ENCODE measurements around the gene CNTNAP2.
"Not testable (repeated sequence)": the region's sequence is repeated elsewhere in the genome, so short reads cannot be mapped to it uniquely, and the experiment has no call there.

Gene CNTNAP2

DNA sequence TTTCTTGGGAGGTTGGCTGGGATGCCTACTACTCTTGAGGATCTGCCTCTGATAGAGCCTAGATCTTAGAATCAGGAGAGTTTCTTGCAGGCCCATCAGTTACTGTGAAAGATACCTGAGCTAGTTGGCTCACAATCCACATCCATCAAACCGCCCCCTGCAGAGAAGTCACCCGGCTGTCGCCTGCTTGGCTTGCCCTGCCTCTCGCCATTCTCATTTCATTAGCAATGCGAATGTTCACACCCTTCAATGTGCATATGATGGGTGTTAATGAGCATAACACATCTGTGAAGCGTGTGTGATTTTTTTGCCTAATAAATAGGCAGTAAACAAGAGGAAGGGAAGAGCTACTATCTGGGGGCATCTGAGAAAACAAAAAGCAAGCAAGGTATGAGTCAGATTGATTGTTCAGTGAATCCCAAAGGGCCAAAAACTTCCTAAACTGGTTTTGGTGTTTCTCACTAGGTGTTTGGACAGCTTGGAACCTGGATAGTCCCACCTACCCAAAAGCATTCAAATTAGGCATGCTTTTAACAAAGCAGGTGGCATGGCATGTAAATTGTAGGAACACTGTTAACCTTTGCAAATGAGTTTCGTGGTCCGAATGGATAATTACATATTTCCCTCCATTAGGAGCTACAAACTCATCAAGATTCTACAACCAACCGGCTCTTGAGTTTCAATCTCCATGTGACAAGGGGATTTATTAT lies 2201.7 kb downstream of the CNTNAP2 start:
- H3K9ac ChIP-seq (ENCODE audit: low read length), result no peak overlapping the region
- no peak overlapping the region for H3K4me3 ChIP-seq (ENCODE audit: low read length)
- no peak for DNase-seq (ENCODE audit: low read depth)
- H3K4me1 ChIP-seq (ENCODE audit: control insufficient read depth, insufficient read depth, low read length), result no peaks in the 10 kb centered on the region
- no peaks in the 10 kb centered on the region for H3K27me3 ChIP-seq (replicated peaks; ENCODE audit: control insufficient read depth, insufficient read depth, low read length)
- H3K36me3 ChIP-seq (ENCODE audit: control insufficient read depth, insufficient read depth, low read length, severe bottlenecking), result no peaks in the 10 kb centered on the region
- no peaks in the 10 kb centered on the region for H3K9me3 ChIP-seq (ENCODE audit: control insufficient read depth, low read length)

DNA sequence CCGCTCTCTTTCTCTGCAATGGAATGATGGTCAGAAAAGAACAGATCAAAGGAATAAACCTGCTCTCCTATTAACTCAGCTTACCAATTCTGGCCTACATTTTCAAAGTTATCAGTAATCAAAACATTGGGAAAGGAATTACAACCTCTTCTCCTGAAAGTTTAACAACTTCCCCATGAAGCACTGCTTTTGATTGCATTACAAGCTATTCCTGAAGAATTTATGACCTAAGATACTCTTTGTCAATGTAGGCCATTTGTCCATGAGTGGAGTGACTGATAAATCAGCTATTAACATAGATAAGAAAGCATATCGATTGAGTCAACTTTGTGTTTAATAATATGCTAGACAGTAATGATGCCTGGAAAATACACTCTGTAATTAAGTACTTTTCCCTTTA lies 2202.2 kb downstream of the CNTNAP2 start:
- H3K36me3 ChIP-seq (ENCODE audit: control insufficient read depth, insufficient read depth, low read length, severe bottlenecking), result no peaks in the 10 kb centered on the region
- no peaks in the 10 kb centered on the region for H3K4me1 ChIP-seq (ENCODE audit: control insufficient read depth, insufficient read depth, low read length)
- H3K9ac ChIP-seq (ENCODE audit: low read length), result no peak overlapping the region
- no peaks in the 10 kb centered on the region for H3K27me3 ChIP-seq (replicated peaks; ENCODE audit: control insufficient read depth, insufficient read depth, low read length)
- H3K4me3 ChIP-seq (ENCODE audit: low read length), result no peak overlapping the region
- DNase-seq (ENCODE audit: low read depth), result no peak
- no peaks in the 10 kb centered on the region for H3K9me3 ChIP-seq (ENCODE audit: control insufficient read depth, low read length)

DNA sequence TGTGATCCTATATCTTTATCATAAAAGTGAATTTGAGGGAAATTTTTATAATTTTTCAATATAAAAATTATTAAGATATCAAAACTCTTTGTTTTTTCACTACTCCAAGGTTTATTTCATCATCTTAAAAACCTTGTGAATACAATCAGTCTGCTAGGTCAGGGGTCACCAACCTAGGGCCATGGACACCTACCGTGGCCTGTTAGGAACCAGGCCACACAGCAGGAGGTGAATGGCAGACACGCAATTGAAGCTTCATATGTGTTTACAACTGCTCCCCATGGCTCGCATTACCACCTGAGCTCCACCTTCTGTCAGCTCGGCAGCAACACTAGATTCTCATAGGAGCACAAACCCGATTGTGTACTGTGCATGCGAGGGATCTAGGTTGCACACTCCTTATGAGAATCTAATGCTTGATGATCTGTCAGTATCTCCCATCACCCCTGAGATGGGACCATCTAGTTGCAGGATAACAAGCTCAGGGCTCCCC lies 2202.8 kb downstream of the CNTNAP2 start:
- Histone ChIP-seq H3K27me3 (replicated peaks; ENCODE audit: control insufficient read depth, insufficient read depth, low read length) (no peaks in the 10 kb centered on the region), H3K4me3 (ENCODE audit: low read length) (no peak overlapping the region), H3K9me3 (ENCODE audit: control insufficient read depth, low read length) (no peaks in the 10 kb centered on the region), H3K36me3 (ENCODE audit: control insufficient read depth, insufficient read depth, low read length, severe bottlenecking) (no peaks in the 10 kb centered on the region), H3K4me1 (ENCODE audit: control insufficient read depth, insufficient read depth, low read length) (no peaks in the 10 kb centered on the region), H3K9ac (ENCODE audit: low read length) (no peak overlapping the region)
- no peak for DNase-seq (ENCODE audit: low read depth)

DNA sequence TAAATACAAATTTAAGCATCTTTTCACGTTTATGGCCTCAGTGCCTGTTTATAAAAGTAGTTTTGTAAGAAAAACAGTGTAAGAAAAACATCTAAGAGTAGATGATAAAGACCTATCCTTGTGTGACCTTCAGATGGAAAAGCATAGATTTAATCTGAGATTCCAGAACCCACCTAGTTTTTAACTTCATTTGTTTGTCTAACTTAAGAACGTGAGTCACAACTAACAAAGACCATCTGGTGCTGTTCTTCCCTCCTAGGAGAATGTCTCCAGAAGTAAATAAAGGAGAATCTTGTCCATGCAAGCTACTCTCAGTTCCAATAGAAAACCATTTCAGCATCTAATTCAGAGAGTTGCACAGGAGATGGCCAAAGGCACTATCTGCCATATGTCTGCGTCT lies 2208.6 kb downstream of the CNTNAP2 start:
- no peaks in the 10 kb centered on the region for H3K4me1 ChIP-seq (ENCODE audit: control insufficient read depth, insufficient read depth, low read length)
- H3K4me3 ChIP-seq (ENCODE audit: low read length), result no peak overlapping the region
- H3K27me3 ChIP-seq (replicated peaks; ENCODE audit: control insufficient read depth, insufficient read depth, low read length), result peaks cover 4% of the 10 kb centered on the region
- H3K9me3 ChIP-seq (ENCODE audit: control insufficient read depth, low read length), result no peaks in the 10 kb centered on the region
- no peak overlapping the region for H3K9ac ChIP-seq (ENCODE audit: low read length)
- no peaks in the 10 kb centered on the region for H3K36me3 ChIP-seq (ENCODE audit: control insufficient read depth, insufficient read depth, low read length, severe bottlenecking)
- DNase-seq (ENCODE audit: low read depth), result no peak

DNA sequence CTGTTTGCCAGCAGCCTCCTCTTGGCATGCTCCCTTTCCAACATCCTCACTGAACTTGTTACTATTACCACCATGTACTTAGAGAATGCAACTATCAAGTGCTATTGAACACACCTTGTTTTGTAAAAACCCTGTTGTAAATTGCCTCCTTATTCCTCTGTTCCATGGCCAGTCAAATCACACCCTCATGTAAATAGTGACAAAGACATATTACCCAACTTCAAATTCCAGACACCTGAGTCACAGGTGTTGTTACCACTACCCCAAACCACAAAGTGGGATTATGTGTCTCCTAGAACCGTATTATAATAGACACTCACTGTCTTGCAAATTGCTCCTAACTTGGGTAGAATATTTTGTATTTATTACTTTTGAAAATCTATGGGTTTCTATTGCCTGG lies 2210.8 kb downstream of the CNTNAP2 start:
- H3K4me3 ChIP-seq (ENCODE audit: low read length), result no peak overlapping the region
- H3K9ac ChIP-seq (ENCODE audit: low read length), result no peak overlapping the region
- H3K36me3 ChIP-seq (ENCODE audit: control insufficient read depth, insufficient read depth, low read length, severe bottlenecking), result no peaks in the 10 kb centered on the region
- H3K27me3 ChIP-seq (replicated peaks; ENCODE audit: control insufficient read depth, insufficient read depth, low read length), result peaks cover 4% of the 10 kb centered on the region
- H3K4me1 ChIP-seq (ENCODE audit: control insufficient read depth, insufficient read depth, low read length), result no peaks in the 10 kb centered on the region
- DNase-seq (ENCODE audit: low read depth), result no peak
- no peaks in the 10 kb centered on the region for H3K9me3 ChIP-seq (ENCODE audit: control insufficient read depth, low read length)

DNA sequence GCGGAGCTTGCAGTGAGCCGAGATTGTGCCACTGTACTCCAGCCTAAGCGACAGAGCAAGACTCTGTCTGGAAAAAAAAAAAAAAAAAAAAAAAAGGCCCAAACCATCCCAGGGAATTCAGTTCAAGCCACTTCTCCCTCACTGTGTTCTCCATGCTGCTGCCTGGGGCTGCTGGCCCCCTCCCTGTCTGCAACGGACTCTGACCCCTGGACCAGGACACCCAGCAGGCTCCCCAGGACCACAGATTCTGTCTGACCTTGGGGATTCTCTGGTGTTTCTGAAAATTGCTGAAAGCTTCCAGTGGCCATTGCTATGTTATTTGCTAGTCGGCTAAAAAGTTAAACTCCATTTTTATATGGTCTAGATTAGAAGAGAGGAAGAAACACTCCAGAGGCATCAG lies 2212.3 kb downstream of the CNTNAP2 start:
- H3K9ac ChIP-seq (ENCODE audit: low read length), result no peak overlapping the region
- no peaks in the 10 kb centered on the region for H3K36me3 ChIP-seq (ENCODE audit: control insufficient read depth, insufficient read depth, low read length, severe bottlenecking)
- no peaks in the 10 kb centered on the region for H3K4me1 ChIP-seq (ENCODE audit: control insufficient read depth, insufficient read depth, low read length)
- no peak overlapping the region for H3K4me3 ChIP-seq (ENCODE audit: low read length)
- DNase-seq (ENCODE audit: low read depth), result no peak
- no peaks in the 10 kb centered on the region for H3K9me3 ChIP-seq (ENCODE audit: control insufficient read depth, low read length)
- H3K27me3 ChIP-seq (replicated peaks; ENCODE audit: control insufficient read depth, insufficient read depth, low read length), result peaks cover 4% of the 10 kb centered on the region

DNA sequence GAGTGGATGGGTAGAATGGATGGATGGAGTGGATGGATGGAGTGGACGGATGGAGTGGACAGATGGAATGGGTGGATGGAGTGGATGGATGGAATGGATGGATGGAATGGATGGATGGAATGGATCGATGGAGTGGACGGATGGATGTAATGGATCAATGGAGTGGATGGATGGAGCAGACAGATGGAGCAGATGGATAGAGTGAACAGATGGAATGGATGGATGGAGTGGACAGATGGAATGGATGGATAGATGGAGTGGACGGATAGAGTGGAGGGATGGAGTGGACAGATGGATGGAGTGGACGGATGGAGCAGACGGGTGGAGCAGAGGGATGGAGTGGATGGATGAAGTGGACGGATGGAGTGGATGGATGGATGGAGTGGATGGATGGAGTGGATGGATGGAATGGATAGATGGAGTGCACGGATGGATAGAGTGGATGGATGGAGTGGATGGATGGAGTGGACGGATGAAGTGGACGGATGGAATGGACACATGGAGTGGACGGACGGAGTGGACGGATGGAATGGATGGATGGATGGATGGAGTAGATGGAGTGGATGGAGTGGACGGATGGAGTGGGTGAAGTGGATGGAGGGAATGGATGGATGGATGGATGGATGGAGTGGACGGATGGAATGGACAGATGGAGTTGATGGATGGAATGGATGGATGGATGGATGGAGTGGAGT lies 2213.7 kb downstream of the CNTNAP2 start:
- no peaks in the 10 kb centered on the region for H3K36me3 ChIP-seq (ENCODE audit: control insufficient read depth, insufficient read depth, low read length, severe bottlenecking)
- peaks cover 4% of the 10 kb centered on the region for H3K27me3 ChIP-seq (replicated peaks; ENCODE audit: control insufficient read depth, insufficient read depth, low read length)
- no peak overlapping the region for H3K4me3 ChIP-seq (ENCODE audit: low read length)
- no peak for DNase-seq (ENCODE audit: low read depth)
- peaks cover 5% of the 10 kb centered on the region for H3K4me1 ChIP-seq (ENCODE audit: control insufficient read depth, insufficient read depth, low read length)
- no peak overlapping the region for H3K9ac ChIP-seq (ENCODE audit: low read length)
- no peaks in the 10 kb centered on the region for H3K9me3 ChIP-seq (ENCODE audit: control insufficient read depth, low read length)

DNA sequence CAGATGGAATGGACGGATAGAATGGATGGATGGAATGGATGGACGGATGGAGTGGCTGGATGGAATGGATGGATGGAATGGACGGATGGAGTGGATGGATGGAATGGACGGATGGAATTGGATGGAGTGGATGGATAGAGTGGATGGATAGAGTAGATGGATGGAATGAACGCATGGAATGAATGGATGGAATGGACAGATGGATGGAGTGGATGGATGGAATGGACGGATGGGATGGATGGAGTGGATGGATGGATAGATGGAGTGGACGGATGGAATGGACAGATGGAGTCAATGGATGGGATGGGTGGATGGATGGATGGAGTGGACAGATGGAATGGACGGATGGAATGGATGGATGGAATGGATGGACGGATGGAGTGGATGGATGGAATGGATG lies 2214.2 kb downstream of the CNTNAP2 start:
- H3K36me3 ChIP-seq (ENCODE audit: control insufficient read depth, insufficient read depth, low read length, severe bottlenecking), result no peaks in the 10 kb centered on the region
- no peaks in the 10 kb centered on the region for H3K9me3 ChIP-seq (ENCODE audit: control insufficient read depth, low read length)
- peaks cover 5% of the 10 kb centered on the region for H3K4me1 ChIP-seq (ENCODE audit: control insufficient read depth, insufficient read depth, low read length)
- H3K27me3 ChIP-seq (replicated peaks; ENCODE audit: control insufficient read depth, insufficient read depth, low read length), result peaks cover 5% of the 10 kb centered on the region
- H3K4me3 ChIP-seq (ENCODE audit: low read length), result no peak overlapping the region
- DNase-seq (ENCODE audit: low read depth), result no peak
- no peak overlapping the region for H3K9ac ChIP-seq (ENCODE audit: low read length)

DNA sequence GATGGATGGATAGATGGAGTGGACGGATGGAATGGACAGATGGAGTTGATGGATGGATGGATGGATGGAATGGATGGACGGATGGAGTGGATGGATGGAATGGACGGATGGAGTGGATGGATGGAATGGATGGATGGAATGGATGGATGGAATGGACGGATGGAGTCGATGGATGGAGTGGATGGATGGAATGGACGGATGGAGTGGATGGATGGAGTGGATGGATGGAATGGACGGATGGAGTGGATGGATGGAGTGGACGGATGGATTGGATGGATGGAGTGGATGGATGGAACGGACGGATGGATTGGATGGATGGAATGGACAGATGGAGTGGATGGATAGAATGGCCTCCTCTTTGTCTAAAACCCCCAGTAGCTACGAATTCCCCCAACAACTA lies 2214.9 kb downstream of the CNTNAP2 start:
- not testable (repeated sequence) for H3K9ac ChIP-seq (ENCODE audit: low read length); DNase-seq (ENCODE audit: low read depth); H3K4me3 ChIP-seq (ENCODE audit: low read length); H3K4me1 ChIP-seq (ENCODE audit: control insufficient read depth, insufficient read depth, low read length); H3K36me3 ChIP-seq (ENCODE audit: control insufficient read depth, insufficient read depth, low read length, severe bottlenecking); H3K9me3 ChIP-seq (ENCODE audit: control insufficient read depth, low read length); H3K27me3 ChIP-seq (replicated peaks; ENCODE audit: control insufficient read depth, insufficient read depth, low read length)

DNA sequence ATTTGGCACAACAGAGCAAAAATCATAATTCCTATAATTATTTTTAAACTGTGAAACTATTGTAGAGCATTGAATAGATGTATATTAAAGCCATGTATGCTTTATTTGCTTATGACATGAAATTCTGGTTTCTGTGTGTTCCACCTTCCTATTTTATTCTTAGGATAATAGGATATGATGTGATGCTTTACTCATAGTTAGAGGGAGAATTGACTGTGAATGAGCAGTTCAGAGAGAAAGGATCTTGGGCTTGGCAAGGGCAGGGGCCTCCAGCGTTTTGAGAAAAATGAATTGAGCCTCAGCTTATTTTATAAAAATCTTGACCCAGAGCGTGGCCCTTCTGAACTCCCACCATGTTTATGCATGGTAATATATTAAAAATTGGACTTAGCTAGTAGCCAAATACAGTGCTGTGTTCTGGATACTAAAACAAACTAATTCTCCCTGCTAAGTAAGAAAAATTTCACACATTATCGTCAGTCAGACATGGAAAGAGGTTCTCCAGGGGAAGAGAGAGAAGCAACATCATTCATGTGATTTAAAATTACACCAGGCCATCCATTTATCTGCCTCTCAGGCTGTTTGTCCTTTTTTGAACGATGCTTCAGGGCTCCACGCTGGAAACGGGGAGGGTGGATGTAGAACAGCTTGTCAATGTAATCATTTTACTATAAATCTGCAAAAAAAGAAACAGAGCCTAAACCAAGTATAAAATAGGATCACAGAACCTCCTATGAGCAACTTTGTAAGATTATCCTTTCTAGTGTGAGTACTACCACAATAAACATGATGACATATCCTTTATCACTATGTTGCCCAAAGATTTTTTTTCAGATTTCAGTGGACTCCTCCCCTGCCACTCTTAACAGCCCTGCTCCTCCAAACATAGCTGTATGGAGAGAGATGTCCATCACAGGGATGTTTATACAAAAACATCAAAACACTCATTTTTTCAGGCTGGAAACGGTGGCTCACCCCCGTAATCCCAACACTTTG lies 2215.9 kb downstream of the CNTNAP2 start:
- H3K4me1 ChIP-seq (ENCODE audit: control insufficient read depth, insufficient read depth, low read length), result peaks cover 5% of the 10 kb centered on the region
- no peak overlapping the region for H3K9ac ChIP-seq (ENCODE audit: low read length)
- DNase-seq (ENCODE audit: low read depth), result no peak
- H3K4me3 ChIP-seq (ENCODE audit: low read length), result no peak overlapping the region
- no peaks in the 10 kb centered on the region for H3K36me3 ChIP-seq (ENCODE audit: control insufficient read depth, insufficient read depth, low read length, severe bottlenecking)
- H3K9me3 ChIP-seq (ENCODE audit: control insufficient read depth, low read length), result no peaks in the 10 kb centered on the region
- H3K27me3 ChIP-seq (replicated peaks; ENCODE audit: control insufficient read depth, insufficient read depth, low read length), result peaks cover 18% of the 10 kb centered on the region

DNA sequence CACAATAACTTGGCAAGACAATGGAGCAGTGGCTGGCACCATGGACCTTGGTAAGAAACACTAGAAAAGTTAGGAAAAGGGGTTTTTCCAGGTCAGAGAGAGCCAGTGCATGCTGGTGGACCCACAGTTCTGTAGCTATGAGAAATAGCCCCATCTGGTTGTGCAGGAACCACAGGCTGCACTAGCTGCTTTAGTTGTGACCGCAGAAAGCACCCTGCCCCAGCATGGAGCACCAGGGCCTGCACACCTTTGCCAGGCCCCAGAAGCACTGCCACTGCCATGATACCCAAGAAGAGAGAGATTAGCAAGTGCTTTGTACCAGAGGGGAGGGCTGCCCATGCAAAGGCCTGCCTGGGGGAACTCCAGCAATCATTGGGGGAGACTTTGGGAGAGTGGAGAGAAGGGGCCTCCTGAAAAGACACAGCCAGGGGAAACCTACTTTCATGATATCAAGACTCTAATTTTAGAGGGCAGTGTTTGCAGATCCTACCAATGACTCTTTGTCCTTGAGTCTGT lies 2217.9 kb downstream of the CNTNAP2 start:
- peaks cover 34% of the 10 kb centered on the region for H3K27me3 ChIP-seq (replicated peaks; ENCODE audit: control insufficient read depth, insufficient read depth, low read length)
- no peak overlapping the region for H3K4me3 ChIP-seq (ENCODE audit: low read length)
- no peak for DNase-seq (ENCODE audit: low read depth)
- no peaks in the 10 kb centered on the region for H3K36me3 ChIP-seq (ENCODE audit: control insufficient read depth, insufficient read depth, low read length, severe bottlenecking)
- H3K9ac ChIP-seq (ENCODE audit: low read length), result no peak overlapping the region
- H3K9me3 ChIP-seq (ENCODE audit: control insufficient read depth, low read length), result no peaks in the 10 kb centered on the region
- H3K4me1 ChIP-seq (ENCODE audit: control insufficient read depth, insufficient read depth, low read length), result peaks cover 5% of the 10 kb centered on the region

All from adipocyte (in vitro differentiated cells).